Measurements from ENCODE around the gene TMEM45B. TPM values are rescaled to one million over a fixed set of nuclear protein-coding genes. Genes with fewer than 3 reads are reported as not detected.

TMEM45B gene
- total and polyA plus RNA-seq, 2 of the 13 experiments (the other 11 are each of a cell fraction or from before 2014, with no cell fraction given), result 29.1 to 181 TPM

GRCh38 chr11:129854232-129854805, 38.7 kb downstream of the TMEM45B start (continued):
- TF ChIP-seq UBTF (CRISPR knock-in tag; IDR thresholded peaks at IDR 0.05), result 0 out of 2 replicates have a peak, but pooled peaks have one; percentile 4

GRCh38 chr11:129855086-129855485, 39.4 kb downstream of the TMEM45B start:
- no peaks in the 10 kb centered on the region for H3K79me2 ChIP-seq (ENCODE audit: insufficient read depth, low read length)
- H3K4me1 ChIP-seq (ENCODE audit: insufficient read depth, low read length), result peaks cover 41% of the 10 kb centered on the region
- ChIA-PET CTCF (ENCODE audit: low intra/inter-chr PET ratio, low total read pairs) (no interaction called here), POLR2A (no interaction called here)
- H3K4me3 ChIP-seq (replicated peaks in 1 of 3; ENCODE audit: insufficient read depth in 1 of 3, low read depth in 2 of 3, low read length in 3 of 3), result no peak overlapping the region
- H3K9ac ChIP-seq (ENCODE audit: insufficient read depth, low read depth, low read length), result no peak overlapping the region
- H3K27ac ChIP-seq (ENCODE audit: extremely low read length, insufficient read depth, low read length), result no peak overlapping the region
- BruUV-seq (replicated peaks), result no TSS peak
- no peak for FAIRE-seq
- ATAC-seq, result no peak
- WGBS (ENCODE audit: low lambda C conversion rate), result 96% methylated on average over 10 of the region's 11 CpGs
- no peaks in the 10 kb centered on the region for H4K20me1 ChIP-seq (ENCODE audit: insufficient read depth, low read length)
- no peak overlapping the region for H3K4me2 ChIP-seq (ENCODE audit: low read depth, low read length)
- no peaks in the 10 kb centered on the region for H3K27me3 ChIP-seq (ENCODE audit: control insufficient read depth in 1 of 2, insufficient read depth in 2 of 2, low read length in 2 of 2)
- no peak for DNase-seq (ENCODE audit: low spot score)
- H3K36me3 ChIP-seq (replicated peaks in 1 of 2; ENCODE audit: control insufficient read depth in 1 of 2, insufficient read depth in 2 of 2, low read length in 2 of 2), result peaks cover 11 to 40% of the 10 kb centered on the region in 2 experiments
- intact Hi-C loops (cut with micrococcal nuclease; ENCODE audit: unreplicated experiment) (no loop called here), in situ Hi-C loops (cut with HindIII; ENCODE audit: extremely low pct_ligation_motif_present, low pct_unique_long_range_greater_than_20kb) (no loop called here)
- no peaks in the 10 kb centered on the region for H3K9me3 ChIP-seq (ENCODE audit: low read length)
- TF ChIP-seq NCOA5 (CRISPR knock-in tag; IDR thresholded peaks at IDR 0.05), result no peak
- peak; percentile 14; the same call in 1 of the 2 replicates for TF ChIP-seq POLR2G (IDR thresholded peaks at IDR 0.05; ENCODE audit: low read depth, low read length)
- no peak overlapping the region for H2AFZ ChIP-seq (ENCODE audit: low read length)

GRCh38 chr11:129856036-129856435, 40.4 kb downstream of the TMEM45B start:
- no peak overlapping the region for H3K4me3 ChIP-seq (replicated peaks in 1 of 3; ENCODE audit: insufficient read depth in 1 of 3, low read depth in 2 of 3, low read length in 3 of 3)
- intact Hi-C loops (cut with micrococcal nuclease; ENCODE audit: unreplicated experiment), result no loop called here
- no peaks in the 10 kb centered on the region for H4K20me1 ChIP-seq (ENCODE audit: insufficient read depth, low read length)
- 91% methylated on average over 8 of the region's 8 CpGs for WGBS (ENCODE audit: low lambda C conversion rate)
- H3K4me1 ChIP-seq (ENCODE audit: insufficient read depth, low read length), result peaks cover 42% of the 10 kb centered on the region
- H3K27me3 ChIP-seq (ENCODE audit: control insufficient read depth in 1 of 2, insufficient read depth in 2 of 2, low read length in 2 of 2), result no peaks in the 10 kb centered on the region
- in situ Hi-C loops (cut with HindIII; ENCODE audit: extremely low pct_ligation_motif_present, low pct_unique_long_range_greater_than_20kb), result no loop called here
- ATAC-seq, result no peak
- no peaks in the 10 kb centered on the region for H3K79me2 ChIP-seq (ENCODE audit: insufficient read depth, low read length)
- CTCF ChIA-PET (ENCODE audit: low intra/inter-chr PET ratio, low total read pairs), result no interaction called here
- H2AFZ ChIP-seq (ENCODE audit: low read length), result no peak overlapping the region
- no peak for DNase-seq (ENCODE audit: low spot score)
- peaks cover 11 to 40% of the 10 kb centered on the region in 2 experiments for H3K36me3 ChIP-seq (replicated peaks in 1 of 2; ENCODE audit: control insufficient read depth in 1 of 2, insufficient read depth in 2 of 2, low read length in 2 of 2)
- H3K4me2 ChIP-seq (ENCODE audit: low read depth, low read length), result no peak overlapping the region
- no peak for FAIRE-seq
- POLR2A ChIA-PET, result no interaction called here
- H3K27ac ChIP-seq (ENCODE audit: extremely low read length, insufficient read depth, low read length), result no peak overlapping the region
- BruUV-seq (replicated peaks), result no TSS peak
- H3K9ac ChIP-seq (ENCODE audit: insufficient read depth, low read depth, low read length), result no peak overlapping the region
- H3K9me3 ChIP-seq (ENCODE audit: low read length), result no peaks in the 10 kb centered on the region
- TF ChIP-seq CEBPB (IDR thresholded peaks at IDR 0.05; ENCODE audit: borderline replicate concordance, low read depth, low read length) (peak; percentile 43; the same call in 1 of the 2 replicates), ZNF460 (CRISPR knock-in tag; IDR thresholded peaks at IDR 0.05; ENCODE audit: borderline replicate concordance) (peak; percentile 74; the same call in 1 of the 2 replicates), HCFC1 (IDR thresholded peaks at IDR 0.05; ENCODE audit: low read depth, low read length) (no peak), ZBTB39 (CRISPR knock-in tag; IDR thresholded peaks at IDR 0.05) (no peak), ZNF770 (CRISPR knock-in tag; IDR thresholded peaks at IDR 0.05) (0 out of 2 replicates have a peak, but pooled peaks have one; percentile 29), FOSL2 (CRISPR knock-in tag; IDR thresholded peaks at IDR 0.05) (peak; percentile 35), RFXAP (CRISPR knock-in tag; IDR thresholded peaks at IDR 0.05; ENCODE audit: borderline replicate concordance) (no peak)
